ENCODE measurements around the gene EXOC3.
"Not testable (repeated sequence)": the region's sequence is repeated elsewhere in the genome, so short reads cannot be mapped to it uniquely, and the experiment has no call there.

EXOC3 gene

GRCh38 chr5:505951-506525 lies 63.1 kb downstream of the EXOC3 start:
- no peaks in the 10 kb centered on the region for H3K36me3 ChIP-seq (ENCODE audit: insufficient read depth, insufficient read length, low read length)
- H3K27me3 ChIP-seq (ENCODE audit: insufficient read depth, insufficient read length), result no peaks in the 10 kb centered on the region
- H3K4me1 ChIP-seq (ENCODE audit: insufficient read depth, insufficient read length), result peaks cover 5% of the 10 kb centered on the region
- no peak overlapping the region for H3K4me3 ChIP-seq (ENCODE audit: insufficient read length, low read depth)
- TF ChIP-seq YY1 (IDR thresholded peaks at IDR 0.05; ENCODE audit: insufficient read depth, insufficient read length) (no peak), ZNF274 (IDR thresholded peaks at IDR 0.05; ENCODE audit: low read depth, low read length) (no peak), SUZ12 (IDR thresholded peaks at IDR 0.05; ENCODE audit: extremely low read depth, insufficient read depth, insufficient read length) (no peak)
- H3K9me3 ChIP-seq (ENCODE audit: insufficient read depth, low read length), result no peaks in the 10 kb centered on the region
- no peak overlapping the region for H3K9ac ChIP-seq (ENCODE audit: insufficient read length, low read depth)
- no peak for DNase-seq (ENCODE audit: low read depth, low spot score)

GRCh38 chr5:507986-508575 lies 65.1 kb downstream of the EXOC3 start:
- not testable (repeated sequence) for H3K27me3 ChIP-seq (ENCODE audit: insufficient read depth, insufficient read length); DNase-seq (ENCODE audit: low read depth, low spot score); H3K9me3 ChIP-seq (ENCODE audit: insufficient read depth, low read length)

GRCh38 chr5:509611-510185 lies 66.7 kb downstream of the EXOC3 start:
- TF ChIP-seq ZNF274 (IDR thresholded peaks at IDR 0.05; ENCODE audit: low read depth, low read length) (no peak), YY1 (IDR thresholded peaks at IDR 0.05; ENCODE audit: insufficient read depth, insufficient read length) (no peak), SUZ12 (IDR thresholded peaks at IDR 0.05; ENCODE audit: extremely low read depth, insufficient read depth, insufficient read length) (no peak)
- DNase-seq (ENCODE audit: low read depth, low spot score), result no peak
- no peak overlapping the region for H3K9ac ChIP-seq (ENCODE audit: insufficient read length, low read depth)

More at GRCh38 chr5:507986-508575, 65.1 kb downstream of the EXOC3 start:
- H3K9ac ChIP-seq (ENCODE audit: insufficient read length, low read depth); H3K4me3 ChIP-seq (ENCODE audit: insufficient read length, low read depth); H3K36me3 ChIP-seq (ENCODE audit: insufficient read depth, insufficient read length, low read length); H3K4me1 ChIP-seq (ENCODE audit: insufficient read depth, insufficient read length): not testable (repeated sequence)

GRCh38 chr5:510521-510920 lies 67.5 kb downstream of the EXOC3 start:
- no peaks in the 10 kb centered on the region for H3K36me3 ChIP-seq (ENCODE audit: insufficient read depth, insufficient read length, low read length)
- H3K9me3 ChIP-seq (ENCODE audit: insufficient read depth, low read length), result no peaks in the 10 kb centered on the region
- H3K4me1 ChIP-seq (ENCODE audit: insufficient read depth, insufficient read length), result peaks cover 3% of the 10 kb centered on the region
- no peak overlapping the region for H3K4me3 ChIP-seq (ENCODE audit: insufficient read length, low read depth)
- H3K9ac ChIP-seq (ENCODE audit: insufficient read length, low read depth), result no peak overlapping the region
- no peak for DNase-seq (ENCODE audit: low read depth, low spot score)
- no peaks in the 10 kb centered on the region for H3K27me3 ChIP-seq (ENCODE audit: insufficient read depth, insufficient read length)
- TF ChIP-seq ZNF274 (IDR thresholded peaks at IDR 0.05; ENCODE audit: low read depth, low read length) (no peak), SUZ12 (IDR thresholded peaks at IDR 0.05; ENCODE audit: extremely low read depth, insufficient read depth, insufficient read length) (no peak), YY1 (IDR thresholded peaks at IDR 0.05; ENCODE audit: insufficient read depth, insufficient read length) (no peak)

More at GRCh38 chr5:509611-510185, 66.7 kb downstream of the EXOC3 start:
- no peaks in the 10 kb centered on the region for H3K36me3 ChIP-seq (ENCODE audit: insufficient read depth, insufficient read length, low read length)
- no peak overlapping the region for H3K4me3 ChIP-seq (ENCODE audit: insufficient read length, low read depth)
- no peaks in the 10 kb centered on the region for H3K9me3 ChIP-seq (ENCODE audit: insufficient read depth, low read length)
- H3K4me1 ChIP-seq (ENCODE audit: insufficient read depth, insufficient read length), result peaks cover 5% of the 10 kb centered on the region
- no peaks in the 10 kb centered on the region for H3K27me3 ChIP-seq (ENCODE audit: insufficient read depth, insufficient read length)

GRCh38 chr5:511476-511875 lies 68.5 kb downstream of the EXOC3 start:
- H3K27me3 ChIP-seq (ENCODE audit: insufficient read depth, insufficient read length), result no peaks in the 10 kb centered on the region
- no peak overlapping the region for H3K9ac ChIP-seq (ENCODE audit: insufficient read length, low read depth)
- TF ChIP-seq SUZ12 (IDR thresholded peaks at IDR 0.05; ENCODE audit: extremely low read depth, insufficient read depth, insufficient read length) (no peak), YY1 (IDR thresholded peaks at IDR 0.05; ENCODE audit: insufficient read depth, insufficient read length) (no peak), ZNF274 (IDR thresholded peaks at IDR 0.05; ENCODE audit: low read depth, low read length) (no peak)
- H3K36me3 ChIP-seq (ENCODE audit: insufficient read depth, insufficient read length, low read length), result no peaks in the 10 kb centered on the region
- H3K9me3 ChIP-seq (ENCODE audit: insufficient read depth, low read length), result no peaks in the 10 kb centered on the region
- DNase-seq (ENCODE audit: low read depth, low spot score), result no peak
- no peak overlapping the region for H3K4me3 ChIP-seq (ENCODE audit: insufficient read length, low read depth)
- H3K4me1 ChIP-seq (ENCODE audit: insufficient read depth, insufficient read length), result peaks cover 3% of the 10 kb centered on the region

GRCh38 chr5:513216-514100 lies 70.5 kb downstream of the EXOC3 start:
- H3K9me3 ChIP-seq (ENCODE audit: insufficient read depth, low read length), result no peaks in the 10 kb centered on the region
- no peaks in the 10 kb centered on the region for H3K36me3 ChIP-seq (ENCODE audit: insufficient read depth, insufficient read length, low read length)
- DNase-seq (ENCODE audit: low read depth, low spot score), result no peak
- H3K4me3 ChIP-seq (ENCODE audit: insufficient read length, low read depth), result no peak overlapping the region
- TF ChIP-seq SUZ12 (IDR thresholded peaks at IDR 0.05; ENCODE audit: extremely low read depth, insufficient read depth, insufficient read length) (no peak), YY1 (IDR thresholded peaks at IDR 0.05; ENCODE audit: insufficient read depth, insufficient read length) (no peak), ZNF274 (IDR thresholded peaks at IDR 0.05; ENCODE audit: low read depth, low read length) (no peak)
- peaks cover 6% of the 10 kb centered on the region for H3K27me3 ChIP-seq (ENCODE audit: insufficient read depth, insufficient read length)
- peaks cover 3% of the 10 kb centered on the region for H3K4me1 ChIP-seq (ENCODE audit: insufficient read depth, insufficient read length)
- H3K9ac ChIP-seq (ENCODE audit: insufficient read length, low read depth), result no peak overlapping the region

GRCh38 chr5:514101-514485 lies 71.1 kb downstream of the EXOC3 start:
- Histone ChIP-seq H3K9ac (ENCODE audit: insufficient read length, low read depth) (no peak overlapping the region), H3K9me3 (ENCODE audit: insufficient read depth, low read length) (no peaks in the 10 kb centered on the region), H3K27me3 (ENCODE audit: insufficient read depth, insufficient read length) (peaks cover 6% of the 10 kb centered on the region), H3K4me3 (ENCODE audit: insufficient read length, low read depth) (no peak overlapping the region), H3K36me3 (ENCODE audit: insufficient read depth, insufficient read length, low read length) (no peaks in the 10 kb centered on the region), H3K4me1 (ENCODE audit: insufficient read depth, insufficient read length) (peaks cover 3% of the 10 kb centered on the region)
- no peak for DNase-seq (ENCODE audit: low read depth, low spot score)
- TF ChIP-seq ZNF274 (IDR thresholded peaks at IDR 0.05; ENCODE audit: low read depth, low read length) (no peak), SUZ12 (IDR thresholded peaks at IDR 0.05; ENCODE audit: extremely low read depth, insufficient read depth, insufficient read length) (no peak), YY1 (IDR thresholded peaks at IDR 0.05; ENCODE audit: insufficient read depth, insufficient read length) (no peak)

Measured in NT2/D1 (cell line).